ENCODE results near the gene RPUSD4.

DNA sequence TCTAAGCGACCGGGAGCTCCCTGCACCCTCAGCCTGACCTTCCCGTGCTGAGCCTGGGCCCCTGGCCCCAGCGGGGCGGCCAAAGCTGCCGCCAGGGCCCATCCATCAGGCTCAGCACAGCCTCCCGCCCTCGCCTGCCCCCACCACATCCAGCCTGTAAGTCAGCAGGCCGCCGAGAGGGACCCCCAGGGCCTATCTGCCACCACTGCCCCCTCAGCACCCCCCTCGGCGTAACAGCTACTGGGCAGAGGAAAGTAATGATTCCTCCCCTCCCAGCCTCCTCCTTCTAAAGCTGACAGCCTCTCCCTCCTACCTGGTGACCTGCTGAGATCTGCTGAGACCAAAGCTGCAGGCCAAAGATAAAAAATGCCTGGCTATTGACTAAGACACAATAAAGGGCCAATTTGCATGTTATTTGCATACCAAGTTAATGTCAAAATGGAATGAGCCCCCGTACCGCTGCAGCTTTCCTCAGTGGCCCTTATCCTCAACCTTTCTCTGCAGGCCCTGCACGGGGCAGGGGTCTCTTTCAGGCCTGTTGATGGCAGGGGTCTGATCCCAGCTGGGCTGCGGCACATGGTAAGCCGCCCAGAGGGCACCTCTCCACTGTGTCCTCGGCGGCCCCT, 51.6 kb downstream of the RPUSD4 start:
- TF ChIP-seq, protein P1, sequence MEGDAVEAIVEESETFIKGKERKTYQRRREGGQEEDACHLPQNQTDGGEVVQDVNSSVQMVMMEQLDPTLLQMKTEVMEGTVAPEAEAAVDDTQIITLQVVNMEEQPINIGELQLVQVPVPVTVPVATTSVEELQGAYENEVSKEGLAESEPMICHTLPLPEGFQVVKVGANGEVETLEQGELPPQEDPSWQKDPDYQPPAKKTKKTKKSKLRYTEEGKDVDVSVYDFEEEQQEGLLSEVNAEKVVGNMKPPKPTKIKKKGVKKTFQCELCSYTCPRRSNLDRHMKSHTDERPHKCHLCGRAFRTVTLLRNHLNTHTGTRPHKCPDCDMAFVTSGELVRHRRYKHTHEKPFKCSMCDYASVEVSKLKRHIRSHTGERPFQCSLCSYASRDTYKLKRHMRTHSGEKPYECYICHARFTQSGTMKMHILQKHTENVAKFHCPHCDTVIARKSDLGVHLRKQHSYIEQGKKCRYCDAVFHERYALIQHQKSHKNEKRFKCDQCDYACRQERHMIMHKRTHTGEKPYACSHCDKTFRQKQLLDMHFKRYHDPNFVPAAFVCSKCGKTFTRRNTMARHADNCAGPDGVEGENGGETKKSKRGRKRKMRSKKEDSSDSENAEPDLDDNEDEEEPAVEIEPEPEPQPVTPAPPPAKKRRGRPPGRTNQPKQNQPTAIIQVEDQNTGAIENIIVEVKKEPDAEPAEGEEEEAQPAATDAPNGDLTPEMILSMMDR (conservative IDR thresholded peaks at IDR 0.05; ENCODE audit: low read length), result no peak
- no peak for TF ChIP-seq EZH2phosphoT487 (IDR thresholded peaks at IDR 0.05; ENCODE audit: borderline replicate concordance, low read depth, low read length)
